Hematopoietic multipotent progenitor cell treated with erythropoietin and hydrocortisone succinate and interleukin-3 and kit ligand, for 6 days (in vitro differentiated cells): ENCODE data around the gene ANXA2.
"Not testable (repeated sequence)": the region's sequence is repeated elsewhere in the genome, so short reads cannot be mapped to it uniquely, and the experiment has no call there.

ENCODE experiments used
- DNase-seq: peaks from one replicate; pipeline ENCODE4 v3.0.0-alpha.2; 2015

ANXA2 gene

DNA sequence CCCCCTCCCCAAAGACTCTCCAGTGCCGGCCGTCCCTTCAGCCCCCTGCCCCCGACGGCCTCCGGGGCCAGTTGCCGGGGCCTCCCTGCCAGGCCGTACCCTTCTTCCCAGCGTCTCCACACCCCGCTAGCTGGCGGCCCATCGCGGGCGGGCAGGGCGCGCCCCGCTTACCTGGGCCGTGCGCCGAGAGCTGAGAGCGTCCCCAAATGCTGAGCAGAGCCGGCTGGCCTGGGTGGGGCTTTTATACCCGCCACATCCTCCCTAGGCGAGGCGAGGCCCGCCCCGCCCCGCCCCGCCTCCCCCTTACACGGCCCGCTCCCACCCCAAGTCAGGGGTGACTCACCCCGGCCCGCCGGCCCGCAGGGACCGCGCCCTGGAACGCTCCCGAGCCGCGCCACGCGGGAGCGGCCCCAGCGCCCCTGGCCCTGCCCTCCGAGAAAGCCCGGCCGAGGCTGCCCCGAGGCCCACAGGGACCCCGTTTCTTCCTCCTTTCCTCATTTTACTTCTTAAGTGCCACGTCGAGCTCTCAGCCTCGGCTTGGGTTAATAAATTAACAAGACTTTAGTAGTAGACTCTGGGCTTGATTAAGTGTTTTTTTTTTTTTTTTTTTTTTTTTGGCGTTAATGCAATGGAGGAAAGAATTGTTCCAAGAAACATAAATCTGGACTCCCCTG, at the start of gene ANXA2:
ANXA2 (minus strand) TSS at position 215 of the 674 bp plus-strand sequence. CDS start 11,911 bp downstream, outside the sequence.
- DNase-seq, result peak; percentile 89

DNA sequence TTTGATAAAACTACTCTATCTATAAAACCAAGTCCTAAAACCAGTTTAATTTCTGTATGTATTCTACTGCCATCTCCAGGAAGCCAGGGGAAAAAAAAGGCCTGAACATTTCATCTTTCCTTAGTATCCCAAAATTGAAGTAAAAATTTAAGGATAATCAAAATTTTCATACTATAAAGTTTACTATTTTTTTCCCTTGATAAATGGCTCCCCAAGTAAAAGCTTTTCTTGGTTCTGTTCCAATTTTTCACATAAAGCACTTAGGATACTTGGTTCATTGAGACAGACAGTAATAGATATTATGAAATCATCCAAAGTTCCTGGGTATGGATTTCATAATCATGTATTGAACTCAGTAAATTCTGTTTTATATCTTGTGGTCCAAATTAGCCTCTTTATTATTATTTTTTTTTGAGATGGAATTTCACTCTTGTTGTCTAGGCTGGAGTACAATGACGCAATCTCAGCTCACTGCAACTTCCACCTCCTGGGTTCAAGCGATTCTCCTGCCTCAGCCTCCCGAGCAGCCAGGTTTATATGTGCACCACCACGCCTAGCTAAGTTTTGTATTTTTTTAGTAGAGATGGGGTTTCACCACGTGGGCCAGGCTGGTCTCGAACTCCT, 46.6 kb upstream of the ANXA2 start:
- peak; percentile 22 for DNase-seq

DNA sequence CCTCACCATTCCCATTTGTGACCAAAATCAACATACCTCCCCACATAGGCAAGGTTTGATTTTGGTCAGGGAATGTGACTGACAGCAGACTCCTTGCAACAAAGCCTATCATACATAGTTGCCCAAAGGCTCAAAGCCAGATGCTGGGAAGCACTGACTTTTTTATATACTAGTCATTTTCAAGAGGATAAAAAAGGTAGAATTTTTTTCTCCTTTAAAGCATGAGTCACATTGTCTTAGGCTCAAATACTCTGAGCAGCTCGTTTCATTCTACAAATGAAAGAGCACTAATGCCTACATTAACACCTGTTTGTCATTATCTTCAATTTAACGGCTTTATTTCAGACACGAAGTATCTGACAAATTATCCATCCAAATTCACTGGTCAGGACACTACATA, 45.0 kb upstream of the ANXA2 start:
- DNase-seq, result no peak

DNA sequence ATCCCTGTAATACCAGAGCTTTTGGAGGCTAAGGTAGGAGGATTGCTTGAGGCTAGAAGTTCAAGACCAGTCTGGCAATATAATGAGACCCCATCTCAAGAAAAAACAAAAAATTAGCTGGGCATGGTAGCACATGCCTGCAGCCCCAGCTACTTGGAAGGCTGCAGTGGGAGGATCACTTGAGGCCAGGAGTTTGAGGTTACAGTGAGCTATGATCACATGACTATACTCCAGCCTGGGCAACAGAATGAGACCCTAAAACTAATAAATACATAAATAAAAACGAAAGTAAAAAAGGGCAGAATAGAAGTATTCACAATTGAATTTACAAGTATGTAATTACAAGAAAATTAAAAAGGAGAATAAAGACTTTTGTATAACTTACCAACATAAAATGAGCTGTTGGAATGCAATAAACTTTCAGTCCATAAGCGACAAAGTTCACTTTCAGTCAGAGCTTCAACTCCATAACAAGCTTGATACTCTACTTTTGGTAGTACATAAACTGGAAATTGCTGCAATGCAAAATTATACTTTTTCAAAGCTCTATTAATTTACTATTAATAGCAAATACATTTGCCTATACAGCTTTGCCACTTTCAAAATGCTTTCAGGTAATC, 44.4 kb upstream of the ANXA2 start:
- DNase-seq, result no peak

DNA sequence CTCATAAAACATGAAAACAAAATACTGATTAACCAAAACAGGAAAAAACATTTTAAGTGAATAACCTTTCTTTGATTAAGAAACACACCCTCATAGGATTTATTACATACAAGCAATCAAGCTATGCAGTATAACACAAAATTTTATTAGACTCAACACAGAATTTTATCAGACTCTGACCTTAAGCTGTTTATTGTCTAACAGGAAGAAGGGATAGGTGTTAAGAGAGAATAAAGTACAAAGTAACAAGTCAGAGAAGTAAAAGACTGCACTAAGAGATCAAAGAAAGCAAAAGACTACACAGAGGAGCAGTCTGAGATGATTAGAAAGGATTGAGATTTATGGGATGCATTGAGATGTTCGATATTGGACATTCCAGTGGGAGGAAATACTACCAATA, 43.5 kb upstream of the ANXA2 start:
- no peak for DNase-seq

DNA sequence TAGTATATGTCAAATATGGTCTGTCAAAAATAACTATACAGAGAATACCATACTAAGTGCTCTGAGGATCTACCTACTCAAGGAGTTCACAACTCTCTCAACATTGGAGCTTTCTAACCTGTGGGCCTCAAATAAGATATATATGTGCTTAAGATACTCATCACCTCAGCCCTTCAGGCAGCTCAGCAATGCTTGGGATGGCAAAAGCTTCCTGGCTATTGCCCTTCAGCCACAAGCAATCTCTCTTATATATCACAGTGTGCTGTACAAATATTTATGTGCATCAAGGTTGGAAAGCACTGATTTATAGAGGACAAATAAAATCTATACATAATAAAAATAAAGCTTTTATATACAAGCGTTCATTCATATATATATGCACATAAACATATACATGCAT, 40.9 kb upstream of the ANXA2 start:
- no peak for DNase-seq

DNA sequence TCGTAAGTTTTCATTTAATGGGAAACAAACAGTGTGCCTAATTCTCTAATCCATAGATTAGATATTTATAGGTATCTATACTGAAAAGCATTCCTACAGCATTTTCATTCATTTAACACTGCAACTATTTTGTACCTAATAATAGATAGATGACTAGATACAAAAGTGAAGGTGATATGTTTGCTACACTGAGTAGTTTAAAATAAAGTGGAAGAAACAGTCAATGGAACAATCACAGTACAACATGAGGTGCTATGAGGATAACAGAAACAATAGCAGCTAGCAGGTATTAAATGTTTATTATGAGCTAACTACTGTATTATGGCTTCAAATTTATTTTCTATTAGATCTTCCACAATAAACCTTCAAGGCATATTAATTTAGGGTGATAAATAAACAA, 31.1 kb upstream of the ANXA2 start:
- no peak for DNase-seq

DNA sequence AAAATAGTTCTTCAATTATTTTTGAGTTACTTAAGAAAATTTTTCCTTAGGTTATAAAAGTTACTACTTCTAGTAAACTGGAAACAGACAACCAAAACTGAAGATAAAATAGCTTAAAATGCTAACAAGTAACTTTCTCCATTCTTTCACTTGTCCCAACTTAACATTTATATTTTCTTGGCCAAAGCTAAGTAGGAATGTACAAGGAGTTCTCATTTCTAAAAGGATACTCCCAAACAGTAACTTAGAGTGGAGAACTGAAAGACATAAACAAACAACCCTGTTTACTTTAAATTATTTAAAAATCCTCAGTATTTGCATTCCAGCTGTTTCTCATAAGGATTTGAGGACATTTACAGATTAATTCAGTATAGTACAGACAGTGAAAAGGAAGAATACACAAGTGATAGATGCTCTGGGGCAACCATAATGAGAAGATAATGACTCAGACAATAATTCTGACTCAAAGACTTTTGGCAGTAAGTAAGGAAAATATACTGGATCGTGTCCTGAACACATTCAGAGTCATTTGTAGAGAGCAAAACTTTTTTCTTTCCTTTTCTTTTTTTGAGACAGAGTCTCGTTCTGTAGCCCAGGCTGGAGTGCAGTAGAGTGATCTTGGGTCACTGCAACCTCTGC, 29.2 kb upstream of the ANXA2 start:
- no peak for DNase-seq

DNA sequence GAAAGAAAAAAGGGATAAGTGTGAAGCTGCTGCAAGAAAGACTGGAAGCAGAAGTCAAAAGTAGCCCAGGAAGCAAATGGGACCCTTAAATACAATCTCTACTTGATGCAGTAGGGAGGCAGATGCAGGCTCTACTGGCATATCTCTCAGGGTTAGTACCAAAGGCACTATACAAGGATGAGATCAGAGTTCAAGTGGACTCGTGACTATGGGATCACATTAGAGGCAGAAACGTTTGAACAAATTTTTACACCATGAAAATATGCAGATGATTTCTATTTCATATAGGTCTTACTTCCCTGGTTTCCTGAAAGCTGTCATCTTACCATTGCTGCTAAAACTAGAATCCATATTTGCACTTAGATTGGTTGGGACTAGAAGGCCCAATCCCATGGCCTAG, 27.7 kb upstream of the ANXA2 start:
- no peak for DNase-seq

DNA sequence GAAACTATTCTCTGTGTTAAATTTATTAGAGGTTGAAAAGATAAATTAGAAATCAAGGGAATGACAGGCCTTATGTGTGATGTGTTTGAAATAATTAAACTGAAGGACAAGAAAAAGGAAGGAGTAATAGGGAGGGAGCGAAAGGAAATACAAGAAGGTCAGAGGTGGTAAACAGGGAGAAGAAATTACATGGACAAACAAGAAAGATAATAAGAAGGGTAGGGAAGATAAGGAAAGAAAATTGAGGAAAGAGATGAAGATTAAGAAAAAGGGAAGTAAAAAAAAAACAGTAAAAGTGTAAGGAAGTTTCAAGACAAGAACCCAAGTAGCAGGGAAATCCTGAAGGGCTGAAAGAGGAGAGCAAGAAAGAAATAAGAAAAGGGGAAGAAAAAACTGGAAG, 26.2 kb upstream of the ANXA2 start:
- DNase-seq, result no peak

DNA sequence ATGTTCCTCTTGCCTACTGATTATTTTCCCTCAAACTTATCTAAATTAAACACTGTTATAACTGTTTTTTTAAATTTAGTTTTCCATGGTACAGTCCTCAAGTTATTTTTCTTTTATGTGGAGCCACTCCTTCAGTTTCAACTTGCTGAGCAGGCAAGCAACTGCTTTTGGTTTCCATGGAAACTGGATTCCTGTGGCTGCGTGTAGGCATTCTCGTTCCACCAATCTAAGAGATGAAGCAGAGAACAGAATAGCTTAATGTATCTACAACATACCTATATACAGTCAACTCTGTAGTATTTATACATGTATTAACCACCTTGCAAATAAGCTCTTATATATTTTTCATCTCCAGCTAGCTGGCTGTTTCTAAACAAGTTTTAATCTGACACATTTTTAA, 25.8 kb upstream of the ANXA2 start:
- peak; percentile 49 for DNase-seq

DNA sequence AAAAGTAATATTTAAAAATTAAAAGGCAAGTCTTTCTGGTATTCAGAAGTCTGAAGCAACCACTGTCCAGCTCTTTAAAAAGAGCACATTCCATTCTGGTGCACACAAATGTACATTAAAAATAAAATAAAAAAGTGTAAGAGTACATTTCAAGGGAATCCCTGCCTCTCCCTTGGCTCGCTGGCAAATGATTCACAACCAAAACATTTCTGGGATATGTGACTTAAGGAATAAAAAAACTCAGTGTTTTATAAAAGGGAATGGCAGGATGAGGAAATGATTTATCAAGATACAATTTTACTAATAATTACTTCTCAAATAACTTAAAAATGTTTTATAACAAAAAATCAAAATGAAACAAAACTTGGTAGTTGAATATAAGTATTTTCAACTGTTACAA, 23.8 kb upstream of the ANXA2 start:
- no peak for DNase-seq

DNA sequence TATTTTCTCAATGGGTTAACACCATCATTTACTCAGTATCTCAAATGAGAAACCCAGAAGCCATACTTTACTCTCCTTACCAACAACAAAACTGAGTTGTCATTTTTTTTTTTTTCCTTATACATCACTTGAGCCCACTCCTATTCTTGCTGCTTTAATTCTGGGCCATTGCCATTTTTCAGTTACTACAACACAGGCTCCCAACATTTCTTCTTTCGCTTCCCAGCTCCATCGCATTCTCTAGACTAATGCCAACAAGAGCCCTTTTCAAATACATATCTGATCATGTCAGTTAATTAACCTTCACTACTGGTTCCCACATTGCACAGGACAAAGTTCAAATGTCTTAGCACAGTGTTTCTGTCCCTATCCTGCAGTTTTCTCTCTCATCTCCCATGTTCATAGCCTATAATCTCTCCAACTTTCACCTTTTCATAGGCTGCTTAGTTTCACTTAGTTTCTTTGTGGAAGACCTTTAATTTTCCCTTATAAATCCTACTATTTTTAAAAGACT, 22.5 kb upstream of the ANXA2 start:
- no peak for DNase-seq

DNA sequence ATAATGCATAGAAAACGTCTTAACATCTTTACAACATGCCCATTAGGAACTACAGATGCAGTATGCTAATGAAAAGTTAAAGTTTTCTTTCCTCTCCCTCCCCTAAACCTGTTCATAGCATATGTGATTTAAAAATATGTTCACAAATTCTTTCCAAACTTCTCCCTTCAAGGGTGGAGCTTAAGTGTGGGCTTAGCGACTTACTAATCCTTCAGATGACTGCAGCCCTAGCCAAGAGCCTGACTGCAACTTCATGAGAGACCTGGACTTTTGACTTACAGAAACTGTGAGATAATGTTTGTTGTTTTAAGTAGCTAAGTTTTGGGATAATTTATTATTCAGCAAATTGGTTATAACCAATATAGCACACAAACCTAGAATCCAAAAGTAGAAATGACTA, 22.0 kb upstream of the ANXA2 start:
- DNase-seq, result no peak

DNA sequence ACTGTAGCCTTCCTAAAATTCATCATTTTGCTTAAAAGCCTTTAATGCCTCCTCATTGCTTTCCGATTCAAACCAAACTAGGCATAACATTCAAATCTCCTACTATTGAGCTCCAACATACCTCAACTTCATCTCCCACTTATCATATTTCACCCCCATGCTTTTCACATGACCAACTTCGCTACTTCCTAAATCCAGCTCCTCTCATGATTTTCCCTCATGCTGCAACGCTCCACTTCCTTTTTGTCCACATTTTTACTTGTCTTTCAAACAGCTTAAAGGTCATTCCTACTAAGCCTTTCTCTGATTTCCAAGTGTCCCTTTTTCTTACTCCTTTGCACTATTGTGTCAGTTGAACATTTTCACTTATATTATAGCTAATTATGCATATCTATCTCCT, 20.3 kb upstream of the ANXA2 start:
- no peak for DNase-seq

DNA sequence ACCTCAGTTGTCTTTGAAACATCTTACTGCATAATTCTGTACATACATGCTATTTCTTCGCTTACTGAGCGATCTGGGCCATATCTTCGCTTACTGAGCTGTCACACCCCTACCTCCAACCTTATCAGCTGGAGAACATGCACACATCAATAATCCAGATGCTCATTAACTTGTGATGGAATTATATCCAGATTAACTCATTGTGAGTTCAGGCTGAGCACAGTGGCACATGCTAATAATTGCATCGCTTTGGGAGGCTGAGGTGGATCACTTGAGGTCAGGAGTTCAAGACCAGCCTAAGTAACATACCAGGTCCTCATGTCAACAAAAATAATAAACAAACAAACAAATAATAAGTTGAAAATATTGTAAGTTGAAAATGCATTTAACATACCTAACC, 19.3 kb upstream of the ANXA2 start:
- peak; percentile 78 for DNase-seq

DNA sequence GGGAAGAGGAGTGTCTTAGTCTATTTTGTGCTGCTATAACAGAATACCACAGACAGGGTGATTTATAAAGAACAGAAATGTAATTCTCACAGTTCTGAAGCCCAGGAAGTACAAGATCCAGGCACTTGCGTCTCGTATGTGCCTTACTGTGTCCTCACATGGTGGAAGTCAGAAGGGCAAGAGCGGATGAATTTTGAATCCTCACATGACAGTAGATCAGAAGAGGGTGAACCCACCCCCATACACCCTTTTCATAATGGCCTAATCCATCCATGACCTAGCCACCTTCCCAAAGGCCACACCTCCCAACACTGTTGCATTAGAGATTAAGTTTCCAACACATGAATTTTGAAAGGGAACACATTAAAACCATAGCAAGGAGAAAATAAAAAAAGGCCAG, 18.7 kb upstream of the ANXA2 start:
- DNase-seq, result peak; percentile 14

DNA sequence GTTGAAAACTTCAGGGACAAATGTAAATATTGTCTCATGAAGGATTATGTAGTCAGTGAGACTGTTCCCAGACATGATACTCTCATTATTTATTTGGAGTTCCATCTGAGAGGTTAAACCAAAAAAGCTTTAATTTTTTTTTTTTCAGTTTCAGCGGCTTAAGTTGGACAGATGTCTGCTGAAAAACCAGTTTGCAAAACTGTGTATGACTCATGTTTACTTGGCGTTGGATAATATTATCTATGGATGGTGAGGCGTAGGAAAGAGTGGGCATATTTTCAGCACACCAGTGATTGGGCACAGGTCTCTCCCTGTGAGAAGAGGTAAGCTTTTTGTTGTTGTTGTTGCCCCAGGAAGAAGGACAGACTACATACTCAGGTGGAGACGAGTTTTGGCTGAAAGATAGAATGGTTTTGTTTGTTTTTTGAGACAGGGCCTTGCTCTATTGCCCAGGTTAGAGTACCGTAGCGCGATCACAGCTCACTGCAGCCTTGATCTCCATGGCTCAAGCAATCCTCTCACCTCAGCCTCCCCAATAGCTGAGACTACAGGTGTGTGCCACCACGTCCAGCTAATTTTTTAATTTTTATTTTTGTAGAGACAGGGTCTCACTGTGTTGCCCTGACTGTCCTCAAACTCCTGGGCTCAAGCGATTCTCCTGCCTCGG, 16.4 kb upstream of the ANXA2 start:
- no peak for DNase-seq

DNA sequence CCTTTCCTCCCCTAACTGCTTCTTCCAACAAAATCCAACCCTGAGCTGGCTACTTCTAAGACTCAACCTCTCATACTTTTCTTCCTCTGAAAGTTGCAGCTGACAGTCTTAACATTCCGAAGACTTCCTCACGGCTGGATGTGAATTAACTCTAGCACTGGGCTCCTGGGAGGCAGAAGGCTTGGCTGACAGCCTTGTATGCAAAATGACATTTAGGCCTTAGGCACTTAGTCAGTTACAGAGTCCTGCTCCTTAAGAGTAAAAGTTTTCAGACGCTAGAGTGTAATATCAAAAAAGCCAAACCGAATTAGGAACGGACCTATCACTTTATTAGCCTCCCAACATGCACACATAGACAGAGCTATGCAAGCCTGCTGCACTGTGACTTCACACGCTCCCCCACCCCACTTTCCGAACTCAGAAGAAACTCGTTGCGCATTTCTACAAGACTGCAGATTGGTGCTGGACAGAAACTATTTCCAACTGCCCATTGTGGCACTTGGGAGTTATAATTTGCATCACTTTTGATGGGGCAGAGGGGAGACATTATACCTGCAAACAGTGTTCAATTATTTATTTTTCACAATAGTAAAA, 15.5 kb upstream of the ANXA2 start:
- no peak for DNase-seq

DNA sequence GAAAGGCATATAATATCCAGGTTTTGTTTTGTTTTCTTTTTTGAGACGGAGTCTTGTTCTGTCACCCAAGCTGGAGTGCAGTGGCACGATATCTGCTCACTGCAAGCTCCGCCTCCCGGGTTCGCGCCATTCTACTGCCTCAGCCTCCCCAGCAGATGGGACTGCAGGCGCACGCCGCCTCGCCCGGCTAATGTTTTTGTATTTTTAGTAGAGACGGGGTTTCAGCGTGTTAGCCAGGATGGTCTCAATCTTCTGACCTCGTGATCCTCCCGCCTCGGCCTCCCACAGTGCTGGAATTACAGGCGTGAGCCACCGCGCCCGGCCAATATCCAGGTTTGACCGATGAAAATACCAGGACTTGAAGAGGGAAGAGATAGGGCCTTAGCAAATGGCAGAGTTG, 15.0 kb upstream of the ANXA2 start:
- not testable (repeated sequence) for DNase-seq

DNA sequence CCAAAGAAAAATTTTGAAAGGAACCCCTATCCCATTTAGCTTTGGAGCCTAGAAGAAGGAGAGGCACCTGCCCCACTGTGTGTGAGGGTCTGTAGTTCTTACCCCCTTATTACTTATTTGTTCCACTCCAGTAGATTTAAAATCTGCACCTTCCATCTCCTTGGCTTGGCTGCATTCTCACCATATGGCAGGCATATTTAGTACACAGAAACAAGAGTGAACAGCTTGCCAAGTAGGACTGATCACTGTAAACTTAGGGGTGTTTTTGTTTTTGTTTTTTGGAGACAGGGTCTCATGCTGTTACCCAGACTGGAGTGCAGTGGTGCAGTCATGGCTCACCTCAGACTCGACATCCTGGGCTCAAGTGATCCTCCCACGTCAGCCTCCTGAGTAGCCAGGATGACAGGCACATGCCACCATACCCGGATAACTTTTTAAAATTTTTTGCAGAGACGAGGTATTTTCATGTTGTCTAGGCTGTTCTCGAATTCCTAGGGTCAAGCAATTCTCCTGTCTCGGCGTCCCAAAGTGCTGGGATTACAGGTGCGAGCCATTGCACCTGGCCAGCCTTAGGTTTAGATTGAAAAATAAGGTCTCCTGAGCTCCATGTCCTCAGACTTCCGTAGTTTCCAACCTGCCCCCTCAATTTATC, 14.1 kb upstream of the ANXA2 start:
- DNase-seq, result no peak

DNA sequence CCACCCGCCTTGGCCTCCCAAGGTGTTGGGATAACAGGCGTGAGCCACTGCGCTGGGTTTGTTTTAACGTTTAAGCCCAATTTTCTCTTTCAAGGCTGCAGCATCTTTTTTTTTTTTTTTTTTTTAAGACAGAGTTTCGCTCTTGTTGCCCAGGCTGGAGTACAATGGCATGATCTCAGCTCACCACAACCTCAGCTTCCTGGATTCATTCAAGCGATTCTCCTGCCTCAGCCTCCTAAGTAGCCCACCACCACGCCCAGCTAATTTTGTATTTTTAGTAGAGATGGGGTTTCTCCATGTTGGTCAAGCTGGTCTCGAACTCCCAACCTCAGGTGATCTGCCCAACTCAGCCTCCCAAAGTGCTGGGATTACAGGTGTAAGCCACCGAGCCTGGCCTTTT, 12.6 kb upstream of the ANXA2 start:
- not testable (repeated sequence) for DNase-seq
